HepG2 (cell line): Measurements from ENCODE around the gene PRR9.

Experiments
- ESRRA ChIP-seq: sonication (generic); formaldehyde crosslinking; IDR thresholded peaks from 2 replicates; pipeline ENCODE4 v1.5.1; 2020; ENCODE audit warnings: mild to moderate bottlenecking, low read depth, missing genetic modification reagents
- GABPB1 ChIP-seq: IDR thresholded peaks from 2 replicates; pipeline ENCODE4 v1.6.1; 2016; ENCODE audit warnings: mild to moderate bottlenecking, missing genetic modification reagents, moderate library complexity, missing compliant biosample characterization
- HNRNPLL ChIP-seq: fragments of 200-400 bp; formaldehyde crosslinking; IDR thresholded peaks from 2 replicates; pipeline ENCODE4 v1.6.1; 2017; ENCODE audit warnings: mild to moderate bottlenecking, low read depth, low read length; ENCODE audit not compliant: poor library complexity, severe bottlenecking
- PBX3 ChIP-seq: sonication (generic); formaldehyde crosslinking; IDR thresholded peaks from 2 replicates; pipeline ENCODE4 v1.8.1; 2023; ENCODE audit warnings: missing genetic modification reagents, inconsistent platforms, borderline replicate concordance
- ZNF263 ChIP-seq: sonication (generic); formaldehyde crosslinking; IDR thresholded peaks from 2 replicates; pipeline ENCODE4 v1.4.0; 2020; ENCODE audit warnings: missing genetic modification reagents
- ZNF292 ChIP-seq: sonication (generic); formaldehyde crosslinking; IDR thresholded peaks from 2 replicates; pipeline ENCODE4 v1.8.1; 2022; ENCODE audit warnings: mild to moderate bottlenecking, low read depth, missing genetic modification reagents, borderline replicate concordance
- ZNF430 ChIP-seq: sonication (generic); formaldehyde crosslinking; IDR thresholded peaks from 2 replicates; pipeline ENCODE4 v1.9.0; 2021; ENCODE audit warnings: mild to moderate bottlenecking, missing genetic modification reagents
- TF ChIP-seq, protein P1 (sequence below): IDR thresholded peaks from 2 replicates; pipeline ENCODE4 v1.6.1; 2016; ENCODE audit warnings: missing compliant biosample characterization, missing genetic modification reagents, borderline replicate concordance

DNA sequence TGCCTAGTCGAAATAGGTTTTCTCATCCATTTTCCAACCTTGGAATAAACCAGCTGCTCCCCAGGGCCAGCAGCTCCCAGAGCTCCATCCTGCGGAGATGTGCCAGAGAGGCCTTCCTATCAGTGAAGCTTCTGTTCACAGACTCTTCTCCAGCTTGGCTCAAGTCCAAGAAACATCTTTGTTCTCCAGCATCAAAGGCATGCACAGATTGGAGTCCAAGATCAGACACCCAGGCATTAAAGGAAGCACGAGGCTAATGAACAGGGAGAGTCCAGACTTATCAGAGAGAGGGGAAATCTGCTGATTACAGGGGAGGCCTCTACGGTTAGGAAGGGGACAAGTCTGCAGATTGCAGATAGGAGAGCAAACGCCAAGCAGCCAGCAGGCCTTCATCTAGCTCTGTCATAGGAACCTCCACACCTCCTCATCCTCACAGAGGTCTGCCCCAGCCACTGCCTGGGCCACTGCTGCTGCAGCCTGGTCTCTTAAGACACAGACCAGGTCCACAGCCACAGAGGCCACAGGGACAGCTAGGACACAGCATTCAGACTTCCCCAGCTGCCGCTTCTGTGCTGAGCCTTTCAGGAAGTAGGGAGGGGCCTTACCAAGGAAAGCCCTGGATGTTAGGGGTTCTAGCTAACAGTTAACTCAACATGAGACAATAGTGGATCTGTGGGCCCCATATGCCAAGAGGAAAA lies 3.4 kb downstream of the PRR9 start:
- TF ChIP-seq PBX3 (CRISPR knock-in tag) (no peak), HNRNPLL (no peak), ZNF263 (CRISPR knock-in tag) (no peak), ESRRA (no peak), ZNF292 (CRISPR knock-in tag) (no peak), GABPB1 (CRISPR knock-in tag) (no peak), ZNF430 (CRISPR knock-in tag) (no peak)
- TF ChIP-seq, protein P1, sequence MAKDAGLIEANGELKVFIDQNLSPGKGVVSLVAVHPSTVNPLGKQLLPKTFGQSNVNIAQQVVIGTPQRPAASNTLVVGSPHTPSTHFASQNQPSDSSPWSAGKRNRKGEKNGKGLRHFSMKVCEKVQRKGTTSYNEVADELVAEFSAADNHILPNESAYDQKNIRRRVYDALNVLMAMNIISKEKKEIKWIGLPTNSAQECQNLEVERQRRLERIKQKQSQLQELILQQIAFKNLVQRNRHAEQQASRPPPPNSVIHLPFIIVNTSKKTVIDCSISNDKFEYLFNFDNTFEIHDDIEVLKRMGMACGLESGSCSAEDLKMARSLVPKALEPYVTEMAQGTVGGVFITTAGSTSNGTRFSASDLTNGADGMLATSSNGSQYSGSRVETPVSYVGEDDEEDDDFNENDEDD (CRISPR knock-in tag), result no peak
